NB4 (cell line): Measurements from ENCODE around the gene RNF145.

ENCODE experiments used
- DNase-seq: peaks from one replicate; pipeline ENCODE4 v3.0.0; 2010; ENCODE audit warnings: low read depth
- H3K4me3 ChIP-seq: one replicate; pipeline ENCODE4 v1.5.1; 2011; ENCODE audit warnings: mild to moderate bottlenecking, low read depth, low read length, moderate library complexity
- MYC ChIP-seq: IDR thresholded peaks from 2 replicates; pipeline ENCODE4 v1.6.1; 2011; ENCODE audit warnings: low read depth, low read length
- POLR2A ChIP-seq: IDR thresholded peaks from 2 replicates; pipeline ENCODE4 v1.6.1; 2011; ENCODE audit warnings: mild to moderate bottlenecking; ENCODE audit not compliant: insufficient read length; ENCODE audit errors: extremely low read depth
- TF ChIP-seq, protein P1 (sequence below): IDR thresholded peaks from one replicate; pipeline ENCODE4 v1.5.1; 2012; ENCODE audit warnings: low read depth, low read length
- TF ChIP-seq, protein P2 (sequence below): IDR thresholded peaks from 2 replicates; pipeline ENCODE4 v1.6.1; 2011; ENCODE audit warnings: low read depth, low read length

Gene RNF145

DNA sequence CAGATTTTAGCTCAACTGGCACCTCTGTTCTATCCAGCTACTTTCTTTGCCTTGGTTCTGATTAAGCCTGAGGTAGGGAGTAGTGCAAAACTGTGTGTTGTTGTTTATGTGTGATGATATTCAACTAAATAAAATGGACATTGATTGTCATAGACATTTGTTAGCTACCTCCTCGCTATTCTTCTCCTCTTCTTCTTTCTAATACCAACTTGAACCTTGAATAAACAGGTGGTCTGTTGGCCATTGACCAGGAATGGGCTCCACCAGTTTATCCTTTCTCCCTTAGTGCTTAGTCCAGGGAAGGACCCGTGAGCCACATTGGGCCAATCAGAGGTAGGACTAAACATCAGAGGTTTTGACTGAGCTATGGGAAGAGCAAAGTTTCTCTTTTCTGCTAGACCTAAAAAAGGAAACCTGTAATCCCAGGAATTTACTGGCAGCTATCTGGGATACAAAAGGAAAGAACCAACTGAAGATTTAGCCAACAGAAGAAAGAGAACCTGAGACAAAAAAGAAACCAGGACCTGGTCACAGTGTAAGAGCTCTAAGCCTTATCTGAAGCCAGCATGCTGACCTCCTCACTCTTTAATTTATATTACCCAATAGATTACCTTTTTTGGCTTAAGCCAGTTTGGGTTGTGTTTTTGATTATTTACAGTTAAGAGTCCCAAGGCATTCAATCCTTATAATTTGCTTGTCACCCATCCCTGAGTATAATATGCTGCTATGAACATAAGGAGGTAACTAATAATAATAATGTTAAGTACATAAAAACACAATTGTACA lies 5.3 kb upstream of the RNF145 start:
- no peak for DNase-seq
- TF ChIP-seq POLR2A (no peak), MYC (no peak)
- TF ChIP-seq, protein P1, sequence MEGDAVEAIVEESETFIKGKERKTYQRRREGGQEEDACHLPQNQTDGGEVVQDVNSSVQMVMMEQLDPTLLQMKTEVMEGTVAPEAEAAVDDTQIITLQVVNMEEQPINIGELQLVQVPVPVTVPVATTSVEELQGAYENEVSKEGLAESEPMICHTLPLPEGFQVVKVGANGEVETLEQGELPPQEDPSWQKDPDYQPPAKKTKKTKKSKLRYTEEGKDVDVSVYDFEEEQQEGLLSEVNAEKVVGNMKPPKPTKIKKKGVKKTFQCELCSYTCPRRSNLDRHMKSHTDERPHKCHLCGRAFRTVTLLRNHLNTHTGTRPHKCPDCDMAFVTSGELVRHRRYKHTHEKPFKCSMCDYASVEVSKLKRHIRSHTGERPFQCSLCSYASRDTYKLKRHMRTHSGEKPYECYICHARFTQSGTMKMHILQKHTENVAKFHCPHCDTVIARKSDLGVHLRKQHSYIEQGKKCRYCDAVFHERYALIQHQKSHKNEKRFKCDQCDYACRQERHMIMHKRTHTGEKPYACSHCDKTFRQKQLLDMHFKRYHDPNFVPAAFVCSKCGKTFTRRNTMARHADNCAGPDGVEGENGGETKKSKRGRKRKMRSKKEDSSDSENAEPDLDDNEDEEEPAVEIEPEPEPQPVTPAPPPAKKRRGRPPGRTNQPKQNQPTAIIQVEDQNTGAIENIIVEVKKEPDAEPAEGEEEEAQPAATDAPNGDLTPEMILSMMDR, result no peak
- TF ChIP-seq, protein P2, sequence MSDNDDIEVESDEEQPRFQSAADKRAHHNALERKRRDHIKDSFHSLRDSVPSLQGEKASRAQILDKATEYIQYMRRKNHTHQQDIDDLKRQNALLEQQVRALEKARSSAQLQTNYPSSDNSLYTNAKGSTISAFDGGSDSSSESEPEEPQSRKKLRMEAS, result no peak
- no peak overlapping the region for H3K4me3 ChIP-seq

DNA sequence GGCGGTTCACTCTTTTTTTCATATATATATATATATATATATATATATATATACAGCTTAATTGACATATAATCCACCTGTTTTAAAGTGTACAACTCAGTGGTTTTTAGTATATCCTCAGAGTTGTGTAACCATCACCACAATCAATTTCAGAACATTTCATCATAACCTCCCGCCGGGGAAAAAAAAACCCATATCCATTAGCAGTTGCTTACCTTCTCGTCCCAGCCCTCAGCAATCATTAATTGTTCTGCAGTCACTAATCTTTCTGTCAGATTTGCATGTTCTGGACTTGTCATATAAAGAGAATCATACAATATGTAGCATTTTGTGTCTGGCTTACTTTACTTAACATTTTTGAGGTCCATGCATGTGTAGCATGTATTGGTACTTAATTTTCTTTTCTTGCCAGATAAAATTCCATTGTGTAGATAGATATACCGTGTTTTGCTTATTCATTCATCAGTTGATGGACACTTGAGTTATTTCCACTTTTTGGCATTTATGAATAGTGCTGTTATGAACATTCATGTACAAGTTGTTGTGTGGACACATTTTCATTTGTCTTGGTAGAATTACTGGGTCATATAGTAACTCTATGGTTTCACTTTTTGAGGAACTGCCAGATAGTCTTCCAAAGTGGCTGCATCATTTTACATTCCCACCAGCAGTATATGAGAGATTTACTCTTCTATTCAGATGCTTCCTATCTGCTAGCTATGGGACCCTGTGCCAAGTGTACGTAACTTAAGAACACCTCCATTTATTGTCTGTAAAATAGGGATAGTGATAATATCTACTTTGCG lies 3.5 kb upstream of the RNF145 start:
- no peak overlapping the region for H3K4me3 ChIP-seq
- peak; percentile 67 for DNase-seq
- TF ChIP-seq POLR2A (no peak), MYC (no peak)
- TF ChIP-seq, protein P2, result no peak
- TF ChIP-seq, protein P1, result no peak

DNA sequence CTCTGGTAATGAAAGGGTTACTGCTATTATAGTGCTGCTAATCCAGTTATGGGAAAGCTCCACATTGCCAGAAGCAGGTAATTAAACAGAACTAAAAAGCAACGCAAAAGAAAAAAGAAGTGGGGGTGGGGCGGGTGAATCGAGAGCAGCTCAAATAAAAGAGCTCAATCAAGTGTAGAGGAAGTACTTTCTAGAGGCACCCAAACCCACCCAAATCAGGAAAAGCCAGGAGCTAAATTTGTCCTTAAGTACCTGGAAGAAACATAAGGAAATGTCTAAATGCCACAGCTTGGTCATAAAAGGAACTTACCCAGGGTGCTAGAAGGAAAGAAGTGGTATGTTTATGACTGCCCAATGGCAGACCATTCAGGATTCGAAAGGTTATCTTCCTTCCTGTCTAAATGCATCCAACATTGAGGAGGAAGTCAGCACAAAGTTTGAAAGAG lies 2.4 kb upstream of the RNF145 start:
- peak; percentile 32 for DNase-seq
- no peak overlapping the region for H3K4me3 ChIP-seq
- TF ChIP-seq, protein P1, result no peak
- TF ChIP-seq POLR2A (no peak), MYC (no peak)
- TF ChIP-seq, protein P2, result no peak

DNA sequence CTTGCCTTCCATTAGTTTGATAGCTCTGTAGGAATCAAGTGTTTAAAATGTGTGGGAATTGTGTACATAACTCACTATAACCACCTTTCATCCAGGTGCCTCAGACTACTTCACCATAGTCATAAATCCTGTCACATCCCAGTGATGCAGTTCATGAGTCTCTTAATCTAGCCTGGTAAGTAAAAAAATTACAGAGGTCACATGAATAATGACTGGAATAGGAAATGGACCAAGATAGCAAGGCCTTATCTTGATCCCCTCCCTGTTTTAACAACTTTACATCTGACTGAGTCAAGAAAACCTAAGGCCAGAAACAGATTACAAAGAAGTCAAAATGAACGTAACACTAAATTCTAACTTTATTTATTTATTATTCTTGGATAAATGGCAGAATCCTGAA lies 1.5 kb upstream of the RNF145 start:
- no peak for DNase-seq
- H3K4me3 ChIP-seq, result no peak overlapping the region
- TF ChIP-seq, protein P2, result no peak
- TF ChIP-seq POLR2A (no peak), MYC (no peak)
- TF ChIP-seq, protein P1, result no peak

DNA sequence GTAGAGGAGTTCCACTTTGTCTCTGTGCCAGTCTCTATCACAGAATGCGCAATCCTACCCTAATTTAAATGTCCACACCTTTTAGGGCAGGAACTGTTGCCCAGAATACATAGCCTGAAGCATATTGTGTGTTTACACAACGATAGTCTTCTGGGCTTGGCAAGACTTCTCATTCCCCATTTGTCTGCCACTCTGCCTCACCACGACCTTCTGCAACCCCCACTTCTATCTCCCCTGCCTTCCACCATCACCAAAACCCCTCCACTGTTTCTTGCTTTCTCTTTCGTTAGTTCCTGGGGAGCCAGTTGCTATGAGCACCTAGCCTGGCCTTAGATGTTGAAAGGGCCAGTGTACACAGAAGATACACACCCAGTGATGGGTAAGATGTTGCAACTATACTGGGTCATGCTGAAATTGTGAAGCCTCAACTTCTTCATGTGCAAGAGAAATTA lies 883 bp upstream of the RNF145 start:
- H3K4me3 ChIP-seq, result peak overlapping the region; percentile 71
- peak; percentile 78 for DNase-seq
- TF ChIP-seq, protein P1, result no peak
